A204.1 (cell line): Measurements from ENCODE around the gene NOX4.

Experiments
- FAIRE-seq: peaks from 2 replicates; lab custom pipeline; 2012; peaks lifted over from hg19 to GRCh38; lab: Jason Lieb, UNC

The NOX4 gene

GRCh38 chr11:89490981-89491690, at the start of gene NOX4:
Gene NOX4, minus strand, starts transcription at chr11:89491375. Its CDS starts 129 bp downstream, at chr11:89491246.
- FAIRE-seq: no peak

DNA sequence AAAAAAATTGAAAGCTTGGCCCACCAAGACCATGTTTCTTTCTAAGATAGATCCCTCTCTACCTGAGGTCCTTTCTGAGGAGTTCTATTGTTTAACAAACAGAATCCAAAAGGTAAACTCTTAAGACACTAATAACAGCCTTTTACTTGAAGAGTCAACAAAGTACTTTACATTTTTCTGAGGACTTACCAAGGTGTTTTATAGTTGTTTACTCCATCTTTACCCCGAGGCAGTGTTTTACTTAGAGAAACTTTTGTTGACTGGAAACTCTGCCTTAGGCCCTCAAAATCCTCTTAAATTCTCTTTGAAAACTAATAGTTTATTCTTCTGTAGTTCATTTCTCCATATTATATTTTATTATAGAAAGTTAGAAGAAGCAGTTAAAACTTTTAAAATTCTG, 49.7 kb upstream of the NOX4 start:
- no peak for FAIRE-seq

- no peak for FAIRE-seq
Measured at GRCh38 chr11:89537936-89538335, 46.8 kb upstream of the NOX4 start.

GRCh38 chr11:89536926-89537325, 45.8 kb upstream of the NOX4 start:
- FAIRE-seq: no peak

DNA sequence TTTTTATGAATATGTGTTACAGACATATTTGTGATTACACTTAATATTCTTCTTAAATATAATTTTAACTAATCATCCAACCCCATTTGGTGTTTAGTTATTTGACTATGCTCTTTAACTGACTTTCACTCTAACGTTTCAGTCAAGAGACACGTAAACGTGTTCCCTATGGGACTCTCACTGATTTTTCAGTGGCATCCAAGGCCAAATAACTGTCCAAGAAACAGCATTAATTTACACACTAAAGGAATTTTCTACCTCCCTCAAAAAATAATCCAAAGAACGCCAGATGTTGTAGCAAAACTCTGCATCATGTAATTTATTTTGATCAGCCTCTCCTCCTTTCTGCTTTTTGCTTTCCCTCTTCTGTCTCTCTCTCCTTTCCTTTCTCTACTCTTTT, 44.0 kb upstream of the NOX4 start:
- FAIRE-seq: no peak

- FAIRE-seq: no peak
Measured at GRCh38 chr11:89529626-89530380, 38.6 kb upstream of the NOX4 start.

- no peak for FAIRE-seq
Measured at GRCh38 chr11:89521792-89522191, 30.6 kb upstream of the NOX4 start.

- FAIRE-seq: no peak
Measured at GRCh38 chr11:89521294-89521693, 30.1 kb upstream of the NOX4 start.

GRCh38 chr11:89516496-89516895, 25.3 kb upstream of the NOX4 start:
- FAIRE-seq: no peak

- no peak for FAIRE-seq
Measured at GRCh38 chr11:89508544-89508943, 17.4 kb upstream of the NOX4 start.

DNA sequence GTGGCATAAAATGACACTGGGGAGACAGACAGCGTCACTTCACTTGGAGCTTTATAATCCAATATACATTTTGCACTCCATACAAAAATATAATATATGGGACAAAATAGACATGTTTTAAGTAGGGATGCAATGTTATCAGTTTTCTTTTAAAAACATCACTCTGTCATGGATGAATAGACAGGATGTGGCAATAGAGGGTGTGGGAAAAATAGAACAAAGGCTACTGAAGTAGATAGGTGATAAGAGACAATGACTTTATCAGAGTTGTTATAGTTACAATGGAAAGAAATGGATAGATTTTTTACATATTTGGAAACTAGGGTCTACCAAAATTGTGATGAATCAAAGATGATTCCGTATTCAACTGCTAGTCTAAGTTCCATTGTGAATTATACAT, 13.1 kb upstream of the NOX4 start:
- FAIRE-seq: no peak

- FAIRE-seq: no peak
Measured at GRCh38 chr11:89503422-89503821, 12.2 kb upstream of the NOX4 start.

DNA sequence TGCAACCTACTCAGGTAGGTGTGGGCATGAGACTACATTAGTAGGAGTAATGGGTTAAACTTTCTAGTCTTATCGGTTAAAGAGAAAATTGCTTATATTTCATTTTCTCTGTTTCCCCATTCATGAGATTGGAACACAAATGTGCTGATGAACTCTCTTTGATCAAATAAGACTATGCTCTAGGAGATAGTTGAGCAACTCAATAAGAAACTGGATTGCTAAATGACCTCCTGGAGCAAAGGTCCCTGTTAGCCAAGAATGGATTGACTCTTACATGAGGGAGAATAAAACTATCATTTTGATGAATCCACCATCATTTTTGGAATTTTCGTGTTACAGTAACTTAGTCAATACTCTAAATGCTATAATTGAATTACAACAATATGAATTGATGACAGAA, 11.1 kb upstream of the NOX4 start:
- FAIRE-seq: no peak

DNA sequence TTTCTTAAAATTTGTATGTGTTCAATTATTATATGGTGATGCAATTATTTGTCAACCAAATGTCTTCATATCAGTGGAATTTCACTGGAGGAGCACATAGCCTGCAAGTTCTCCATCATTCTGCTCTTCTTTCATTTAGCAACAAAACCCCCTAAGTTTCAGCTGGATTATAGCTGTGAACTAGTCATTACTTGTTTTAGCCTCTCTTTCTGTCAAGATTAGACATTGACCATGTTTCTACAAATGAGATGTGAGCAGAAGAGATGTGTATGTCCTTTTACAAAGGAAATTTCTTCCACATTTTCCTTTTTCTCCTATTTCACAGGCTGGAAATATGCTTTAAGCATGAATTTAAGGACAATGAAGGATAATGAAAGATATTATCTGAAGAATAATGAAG, 9.2 kb upstream of the NOX4 start:
- no peak for FAIRE-seq

DNA sequence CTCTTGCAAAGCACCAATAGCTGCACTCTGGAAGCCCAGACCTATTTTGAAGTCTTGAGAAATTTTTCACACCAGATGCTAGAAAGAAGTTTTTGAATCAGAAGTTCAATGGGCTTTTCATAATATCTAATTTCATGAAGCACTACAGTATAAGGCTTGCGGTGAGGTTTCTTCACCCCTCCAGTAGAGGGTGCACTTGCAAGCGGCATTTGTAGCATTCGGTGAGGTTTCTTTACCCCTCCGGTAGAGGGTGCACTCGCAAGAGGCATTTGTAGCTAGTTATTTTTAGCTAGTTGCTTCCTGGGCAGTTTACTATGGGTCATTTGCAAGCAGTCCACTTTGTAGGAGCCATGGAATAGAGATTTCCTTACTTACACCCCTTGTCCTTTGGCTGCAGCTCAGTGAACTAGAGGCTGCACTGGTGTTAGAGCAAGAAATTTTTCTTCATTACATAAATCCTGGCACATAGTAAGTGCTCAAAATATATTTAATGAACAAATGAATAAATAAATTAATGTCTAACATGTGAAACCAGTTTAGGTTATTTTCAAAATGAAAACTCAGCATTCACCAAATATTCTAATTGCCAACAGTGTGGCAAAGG, 7.8 kb upstream of the NOX4 start:
- no peak for FAIRE-seq

DNA sequence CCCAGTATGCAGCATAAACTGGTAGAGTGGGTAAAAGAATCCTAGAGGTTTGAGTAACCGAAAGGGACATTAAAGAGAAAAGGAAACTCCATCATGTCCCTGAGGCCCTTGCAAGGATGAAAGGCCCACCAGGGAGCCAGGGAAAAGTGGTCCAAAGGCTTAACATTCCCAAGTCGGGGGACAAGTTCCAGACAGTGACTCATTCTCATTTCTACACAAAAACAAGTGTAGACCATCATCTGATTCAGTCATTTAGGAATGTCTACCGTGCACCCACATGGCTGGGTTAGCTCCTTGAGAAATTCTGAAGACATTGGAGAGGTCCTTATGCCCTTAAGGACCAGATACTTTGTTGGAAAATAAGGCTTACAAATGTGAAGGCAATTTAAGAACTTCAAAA, 4.8 kb upstream of the NOX4 start:
- FAIRE-seq: no peak

GRCh38 chr11:89493431-89493830, 2.3 kb upstream of the NOX4 start:
- no peak for FAIRE-seq

DNA sequence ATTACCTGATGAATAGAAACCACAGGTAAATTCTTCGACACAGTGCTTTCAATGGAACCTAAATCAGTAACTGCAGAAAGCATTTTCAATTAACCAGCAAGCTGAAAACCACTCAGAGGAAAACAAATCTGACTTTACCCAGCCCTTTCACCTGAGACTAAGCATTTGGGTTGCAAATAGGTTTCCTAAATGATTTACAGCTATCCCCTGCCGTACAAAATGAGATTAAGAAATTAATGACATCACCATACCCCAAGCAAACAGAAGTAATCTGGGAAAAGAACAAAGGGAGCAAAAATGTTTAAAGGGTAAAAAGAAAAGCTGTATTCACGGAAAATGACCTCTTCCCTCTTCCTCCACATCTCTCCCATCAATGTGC, 584 bp downstream of the NOX4 start:
- no peak for FAIRE-seq

DNA sequence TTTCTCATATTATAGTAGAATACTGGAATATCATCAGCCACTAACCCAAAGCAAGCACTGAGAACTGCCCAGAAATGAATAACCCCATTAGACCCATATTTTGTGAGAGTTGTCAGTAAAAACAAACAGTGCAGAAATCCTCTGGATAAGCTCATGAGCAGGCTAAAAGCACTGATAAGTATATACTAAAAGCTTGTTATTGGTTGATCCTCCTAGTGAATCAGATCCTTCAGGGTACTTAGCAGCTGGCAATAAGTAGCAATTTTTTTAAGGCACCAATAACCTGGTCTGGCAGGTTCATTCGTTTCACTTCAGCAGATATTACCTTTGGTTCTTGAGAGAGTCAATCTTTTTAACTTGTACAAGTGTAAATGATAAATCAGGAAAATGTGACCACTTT, 1.2 kb downstream of the NOX4 start:
- FAIRE-seq: no peak

- FAIRE-seq: no peak
Measured at GRCh38 chr11:89487016-89487415, 4.2 kb downstream of the NOX4 start.

DNA sequence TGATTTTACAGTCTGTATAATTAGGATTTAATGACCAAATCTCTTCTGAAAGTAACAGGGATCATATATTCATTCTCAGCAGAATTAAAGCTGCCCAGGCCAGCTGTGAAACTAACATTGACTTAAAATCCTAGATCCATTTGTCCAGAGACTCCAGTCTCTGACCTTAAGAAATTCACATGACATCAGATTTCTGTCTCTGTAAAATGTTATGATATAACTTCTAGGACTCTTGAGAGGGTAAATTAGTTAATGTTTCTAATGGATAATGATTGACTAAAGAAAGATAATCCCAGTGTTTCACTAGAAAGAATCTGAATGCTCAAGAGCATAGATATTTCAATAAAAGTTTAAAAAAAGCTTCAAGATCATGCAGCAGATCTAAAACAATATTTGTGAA, 6.3 kb downstream of the NOX4 start:
- FAIRE-seq: no peak

DNA sequence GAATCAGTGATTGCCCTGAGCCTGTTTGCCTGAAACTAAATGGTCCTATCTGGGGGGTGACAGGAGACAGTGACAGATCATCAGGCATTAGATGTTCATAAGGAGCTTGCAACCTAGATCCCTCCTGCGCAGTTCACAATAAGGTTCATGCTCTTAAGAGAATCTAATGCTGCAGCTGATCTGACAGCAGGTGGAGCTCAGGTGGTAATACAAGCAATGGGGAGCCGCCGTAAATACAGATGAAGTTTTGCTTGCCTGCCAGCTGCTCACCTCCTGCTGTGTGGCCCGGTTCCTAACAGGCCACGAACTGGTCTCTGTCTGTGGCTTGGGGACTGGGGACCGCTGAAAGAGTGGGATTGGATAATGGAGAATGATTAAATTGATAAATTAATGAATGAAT, 14.0 kb downstream of the NOX4 start:
- FAIRE-seq: no peak

DNA sequence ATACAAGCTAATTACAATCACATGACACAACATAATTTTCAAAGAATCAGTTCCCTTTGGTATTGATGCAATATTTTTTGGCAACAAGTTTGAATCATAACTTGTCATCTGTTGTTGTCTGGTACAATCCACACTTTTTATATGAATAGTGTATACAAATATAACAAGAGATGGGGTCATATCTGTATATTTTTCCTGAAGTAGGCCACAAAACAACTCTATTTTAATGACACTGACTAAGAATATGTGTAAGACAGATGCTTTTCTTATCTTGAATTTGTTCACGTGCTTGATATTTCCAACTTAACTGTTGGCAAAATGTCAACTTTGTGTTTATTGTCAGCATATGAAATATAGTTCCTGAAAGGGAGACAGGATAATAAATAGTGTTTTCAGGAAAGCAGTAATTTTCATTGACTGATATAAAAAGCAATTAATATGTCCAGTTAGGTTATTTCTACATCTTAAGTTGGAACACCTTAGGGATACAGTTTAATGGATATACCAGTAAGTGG, 27.9 kb downstream of the NOX4 start:
- no peak for FAIRE-seq

GRCh38 chr11:89458716-89459115, 32.5 kb downstream of the NOX4 start:
- FAIRE-seq: no peak
